ENCODE measurements around the gene MED29. TPM values are rescaled to one million over a fixed set of nuclear protein-coding genes. Genes with fewer than 3 reads are reported as not detected.

The MED29 gene
- total and polyA plus RNA-seq, 2 of the 13 experiments (the other 11 are each of a cell fraction or from before 2014, with no cell fraction given) = 14.0 to 19.7 TPM

DNA sequence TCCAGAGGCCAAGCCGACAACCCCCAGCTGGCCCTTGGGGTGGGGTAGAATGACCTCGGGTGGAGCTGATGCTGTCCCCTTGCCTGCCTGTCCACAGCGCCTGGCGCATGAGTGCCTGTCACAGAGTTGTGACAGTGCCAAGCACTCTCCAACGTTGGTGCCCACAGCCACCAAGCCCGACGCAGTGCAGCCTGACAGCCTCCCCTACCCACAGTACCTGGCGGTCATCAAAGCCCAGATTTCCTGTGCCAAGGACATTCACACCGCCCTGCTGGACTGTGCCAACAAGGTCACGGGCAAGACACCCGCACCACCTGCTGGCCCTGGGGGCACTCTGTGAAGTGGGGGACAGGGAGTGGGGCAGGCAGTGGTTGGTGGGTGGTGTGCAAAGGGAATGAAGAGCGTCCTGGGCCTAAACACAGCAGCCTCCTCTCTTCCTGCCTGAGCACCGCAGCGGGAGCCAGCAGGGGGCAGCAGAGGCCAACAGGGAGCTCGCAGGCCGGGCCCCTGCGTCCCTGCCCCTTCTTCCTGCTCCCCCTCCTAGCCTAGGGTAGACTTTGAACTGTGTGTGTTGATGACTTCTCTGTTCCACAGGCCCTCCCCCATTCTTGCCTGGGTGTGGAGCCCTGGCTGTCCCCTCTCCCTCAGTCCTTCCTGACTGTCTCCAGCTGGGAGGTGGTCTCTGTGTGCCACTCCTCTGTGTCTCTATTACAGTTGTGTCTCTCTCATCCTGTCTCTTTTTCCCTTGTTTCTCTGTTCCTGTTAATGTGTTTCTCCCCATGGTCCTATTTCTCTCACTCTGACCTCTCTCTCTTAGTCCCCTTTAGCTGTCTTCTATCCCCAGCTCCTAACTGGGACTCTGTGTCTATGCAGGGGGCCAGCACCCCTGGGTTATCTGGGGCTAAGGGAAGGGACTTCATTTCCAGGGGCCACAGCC is 6.5 kb downstream of the MED29 start (continued):
- TF ChIP-seq, protein P1, sequence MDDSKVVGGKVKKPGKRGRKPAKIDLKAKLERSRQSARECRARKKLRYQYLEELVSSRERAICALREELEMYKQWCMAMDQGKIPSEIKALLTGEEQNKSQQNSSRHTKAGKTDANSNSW (CRISPR knock-in tag; IDR thresholded peaks at IDR 0.05; ENCODE audit: borderline replicate concordance) = no peak
- TF ChIP-seq ZNF784 (CRISPR knock-in tag; IDR thresholded peaks at IDR 0.05; ENCODE audit: borderline replicate concordance) = peak; percentile 48; the same call in 1 of the 2 replicates
- TF ChIP-seq ZNF224 (CRISPR knock-in tag; IDR thresholded peaks at IDR 0.05) = 0 out of 2 replicates have a peak, but pooled peaks have one; percentile 23
- no peak for TF ChIP-seq AGO1 (IDR thresholded peaks at IDR 0.05; ENCODE audit: low read depth, low read length, poor library complexity, severe bottlenecking)
- peak; percentile 90 for TF ChIP-seq MIER3 (CRISPR knock-in tag; IDR thresholded peaks at IDR 0.05; ENCODE audit: borderline replicate concordance)
- TF ChIP-seq ZNF431 (CRISPR knock-in tag; IDR thresholded peaks at IDR 0.05; ENCODE audit: borderline replicate concordance, low read depth) = 0 out of 2 replicates have a peak, but pooled peaks have one; percentile 46
- TF ChIP-seq, protein P2, sequence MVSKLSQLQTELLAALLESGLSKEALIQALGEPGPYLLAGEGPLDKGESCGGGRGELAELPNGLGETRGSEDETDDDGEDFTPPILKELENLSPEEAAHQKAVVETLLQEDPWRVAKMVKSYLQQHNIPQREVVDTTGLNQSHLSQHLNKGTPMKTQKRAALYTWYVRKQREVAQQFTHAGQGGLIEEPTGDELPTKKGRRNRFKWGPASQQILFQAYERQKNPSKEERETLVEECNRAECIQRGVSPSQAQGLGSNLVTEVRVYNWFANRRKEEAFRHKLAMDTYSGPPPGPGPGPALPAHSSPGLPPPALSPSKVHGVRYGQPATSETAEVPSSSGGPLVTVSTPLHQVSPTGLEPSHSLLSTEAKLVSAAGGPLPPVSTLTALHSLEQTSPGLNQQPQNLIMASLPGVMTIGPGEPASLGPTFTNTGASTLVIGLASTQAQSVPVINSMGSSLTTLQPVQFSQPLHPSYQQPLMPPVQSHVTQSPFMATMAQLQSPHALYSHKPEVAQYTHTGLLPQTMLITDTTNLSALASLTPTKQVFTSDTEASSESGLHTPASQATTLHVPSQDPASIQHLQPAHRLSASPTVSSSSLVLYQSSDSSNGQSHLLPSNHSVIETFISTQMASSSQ (IDR thresholded peaks at IDR 0.05; ENCODE audit: low read depth) = peak; percentile 43
- TF ChIP-seq, protein P2 (CRISPR knock-in tag; IDR thresholded peaks at IDR 0.05; ENCODE audit: borderline replicate concordance) = peak; percentile 57; the same call in 1 of the 2 replicates
- no peak for TF ChIP-seq ZNF724P (CRISPR knock-in tag; IDR thresholded peaks at IDR 0.05; ENCODE audit: borderline replicate concordance)
- TF ChIP-seq ZNF232 (CRISPR knock-in tag; IDR thresholded peaks at IDR 0.05; ENCODE audit: borderline replicate concordance) = no peak; the same call in 1 of the 2 replicates
- TF ChIP-seq, protein P3, sequence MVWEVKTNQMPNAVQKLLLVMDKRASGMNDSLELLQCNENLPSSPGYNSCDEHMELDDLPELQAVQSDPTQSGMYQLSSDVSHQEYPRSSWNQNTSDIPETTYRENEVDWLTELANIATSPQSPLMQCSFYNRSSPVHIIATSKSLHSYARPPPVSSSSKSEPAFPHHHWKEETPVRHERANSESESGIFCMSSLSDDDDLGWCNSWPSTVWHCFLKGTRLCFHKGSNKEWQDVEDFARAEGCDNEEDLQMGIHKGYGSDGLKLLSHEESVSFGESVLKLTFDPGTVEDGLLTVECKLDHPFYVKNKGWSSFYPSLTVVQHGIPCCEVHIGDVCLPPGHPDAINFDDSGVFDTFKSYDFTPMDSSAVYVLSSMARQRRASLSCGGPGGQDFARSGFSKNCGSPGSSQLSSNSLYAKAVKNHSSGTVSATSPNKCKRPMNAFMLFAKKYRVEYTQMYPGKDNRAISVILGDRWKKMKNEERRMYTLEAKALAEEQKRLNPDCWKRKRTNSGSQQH (CRISPR knock-in tag; IDR thresholded peaks at IDR 0.05; ENCODE audit: low read depth) = peak; percentile 45
- TF ChIP-seq ZNF430 (CRISPR knock-in tag; IDR thresholded peaks at IDR 0.05) = peak; percentile 77; the same call in 1 of the 2 replicates
- TF ChIP-seq FOXC1 (CRISPR knock-in tag; IDR thresholded peaks at IDR 0.05; ENCODE audit: borderline replicate concordance) = peak; percentile 68; the same call in 1 of the 2 replicates
- TF ChIP-seq MYC (CRISPR knock-in tag; IDR thresholded peaks at IDR 0.05; ENCODE audit: borderline replicate concordance) = no peak
- TF ChIP-seq ZNF33A (CRISPR knock-in tag; IDR thresholded peaks at IDR 0.05; ENCODE audit: borderline replicate concordance) = no peak
- TF ChIP-seq SRSF9 (IDR thresholded peaks at IDR 0.05; ENCODE audit: borderline replicate concordance, insufficient read depth, low read depth, low read length, poor library complexity, severe bottlenecking) = no peak
- TF ChIP-seq REXO4 (CRISPR knock-in tag; IDR thresholded peaks at IDR 0.05; ENCODE audit: borderline replicate concordance) = no peak
- TF ChIP-seq ZNF276 (CRISPR knock-in tag; IDR thresholded peaks at IDR 0.05; ENCODE audit: low read depth) = no peak

All from HepG2 (cell line).